Activated naive CD4-positive, alpha-beta T cell treated with anti-CD3 and anti-CD28 coated beads, Interleukin-2, amount 50 U/mL, for 16 hours (primary cell): ENCODE results near the gene TNFRSF12A.
A peak's percentile ranks its signal among the peaks of the same experiment; 100 is the strongest.
"Not testable (repeated sequence)": the region's sequence is repeated elsewhere in the genome, so short reads cannot be mapped to it uniquely, and the experiment has no call there.

Experiments used
- DNase-seq: peaks from one replicate; pipeline ENCODE4 v3.0.0-alpha.2; 2020

Gene TNFRSF12A

GRCh38 chr16:3051494-3051893, 31.3 kb downstream of the TNFRSF12A start:
- no peak for DNase-seq

GRCh38 chr16:3052571-3053329, 32.6 kb downstream of the TNFRSF12A start:
- DNase-seq, result not testable (repeated sequence)

GRCh38 chr16:3053330-3053710, 33.2 kb downstream of the TNFRSF12A start:
- DNase-seq, result not testable (repeated sequence)

- no peak for DNase-seq
These were observed 35.0 kb downstream of the TNFRSF12A start for GRCh38 chr16:3054965-3055733.

- not testable (repeated sequence) for DNase-seq
These were observed 35.6 kb downstream of the TNFRSF12A start for GRCh38 chr16:3055734-3056115.

- DNase-seq, result no peak
These were observed 36.4 kb downstream of the TNFRSF12A start for GRCh38 chr16:3056336-3057180.

GRCh38 chr16:3057181-3058138, 37.3 kb downstream of the TNFRSF12A start:
- no peak for DNase-seq

GRCh38 chr16:3058139-3059030, 38.2 kb downstream of the TNFRSF12A start:
- peak; percentile 56 for DNase-seq

- peak; percentile 86 for DNase-seq
These were observed 39.0 kb downstream of the TNFRSF12A start for GRCh38 chr16:3059041-3059722.

GRCh38 chr16:3059723-3060242, 39.6 kb downstream of the TNFRSF12A start:
- DNase-seq, result no peak

- DNase-seq, result no peak
These were observed 40.4 kb downstream of the TNFRSF12A start for GRCh38 chr16:3060339-3061127.

GRCh38 chr16:3062553-3062952, 42.4 kb downstream of the TNFRSF12A start:
- no peak for DNase-seq

GRCh38 chr16:3063625-3064386, 43.6 kb downstream of the TNFRSF12A start:
- DNase-seq, result no peak

GRCh38 chr16:3065069-3065741, 45.0 kb downstream of the TNFRSF12A start, which contains the start of gene IL32:
TSS of gene IL32 (plus strand) at chr16:3065640. CDS start at chr16:3065812, 172 bp downstream.
- DNase-seq, result peak; percentile 74

- DNase-seq, result peak; percentile 50
These were observed 45.7 kb downstream of the TNFRSF12A start for GRCh38 chr16:3065742-3066439.

GRCh38 chr16:3066440-3066748, 46.2 kb downstream of the TNFRSF12A start:
- DNase-seq, result no peak

- DNase-seq, result no peak
These were observed 48.3 kb downstream of the TNFRSF12A start for GRCh38 chr16:3068487-3068886.
